K562 (cell line): ENCODE data around the gene CRABP2. TPM values are rescaled to one million over a fixed set of nuclear protein-coding genes. Genes with fewer than 3 reads are reported as not detected.
A peak's percentile ranks its signal among the peaks of the same experiment; 100 is the strongest.

Experiments used
- ATAC-seq: fragments of 200-7000 bp; cut with Tn5 transposase; 3 replicates; pipeline ENCODE4 v1.9.1; 2020; ENCODE audit warnings: moderate library complexity
- BruUV-seq: library from RNA; stranded (reverse); fragments of 400-500 nt; replicated peaks from 2 replicates; lab custom pipeline; 2021; lab: Mats Ljungman, UMichigan
- CTCF ChIA-PET: fragments of 300-600 bp; formaldehyde crosslinking; extraction: SDS; loops from one replicate; lab custom pipeline; 2021; ENCODE audit warnings: low intra/inter-chr PET ratio; lab: Yijun Ruan, JAX
- POLR2A ChIA-PET: fragments of 300-600, 350-650 bp; sonication (Branson Sonifier 250); formaldehyde crosslinking; extraction: SDS; loops from one replicate; lab custom pipeline; 2021; ENCODE audit warnings: antibody characterized with exemption, inconsistent platforms; lab: Yijun Ruan, JAX
- DNase-seq, 4 experiments: peaks; one replicate each; pipeline versions ENCODE4 v3.0.0 to v3.0.0-alpha.2; 2011 to 2018; ENCODE audit warnings: low spot score in 3 of 4, mixed read lengths in 3 of 4; ENCODE audit errors: extremely low read depth in 1 of 4
- FAIRE-seq: peaks from 2 replicates; lab custom pipeline; 2011; peaks lifted over from hg19 to GRCh38; lab: Jason Lieb, UNC
- H2AFZ ChIP-seq: 2 replicates; pipeline ENCODE4 v1.6.0; 2011; ENCODE audit warnings: low read depth, low read length, control low read depth, inconsistent platforms
- H3K27ac ChIP-seq: fragments of 200-600 bp; 3 replicates; pipeline ENCODE4 v1.8.0; 2011; ENCODE audit warnings: low read depth, mild to moderate bottlenecking, control low read depth, inconsistent platforms, low read length, moderate library complexity, mixed read lengths; ENCODE audit errors: extremely low read depth
- H3K27me3 ChIP-seq, 2 experiments: fragments of 300-600 bp in 1 of 2; 2 replicates in 1 of 2; 3 replicates in 1 of 2; pipeline versions ENCODE4 v1.6.0 to v1.8.0; 2011; ENCODE audit warnings: inconsistent platforms in 2 of 2, low read length in 2 of 2, mild to moderate bottlenecking in 1 of 2, mixed read lengths in 1 of 2, moderate library complexity in 1 of 2; ENCODE audit not compliant: control insufficient read depth in 2 of 2, insufficient read depth in 2 of 2
- H3K36me3 ChIP-seq: fragments of 300-600 bp; 3 replicates; pipeline ENCODE4 v1.8.0; 2011; ENCODE audit warnings: mild to moderate bottlenecking, low read length, inconsistent platforms; ENCODE audit not compliant: control insufficient read depth, insufficient read depth
- H3K4me1 ChIP-seq, 2 experiments: fragments of 200-600 bp in 1 of 2; replicated peaks in 1 of 2; 2 replicates in 1 of 2; 3 replicates in 1 of 2; pipeline versions ENCODE4 v1.5.1 to v1.8.0; 2011; ENCODE audit warnings: inconsistent platforms in 2 of 2, low read length in 2 of 2, mild to moderate bottlenecking in 1 of 2, mixed read lengths in 1 of 2, moderate library complexity in 1 of 2; ENCODE audit not compliant: control insufficient read depth in 2 of 2, insufficient read depth in 2 of 2
- H3K4me2 ChIP-seq: 2 replicates; pipeline ENCODE4 v1.6.1; 2011; ENCODE audit warnings: low read length, control low read depth, inconsistent platforms, mixed read lengths; ENCODE audit not compliant: insufficient read depth
- H3K4me3 ChIP-seq: fragments of 200-600 bp; sonication (generic), shearing (Covaris generic); 2 replicates; pipeline ENCODE4 v1.5.1; 2016; ENCODE audit warnings: control low read depth, inconsistent platforms
- H3K79me2 ChIP-seq: fragments of 200-600 bp; 3 replicates; pipeline ENCODE4 v1.8.0; 2011; ENCODE audit warnings: low read length, inconsistent platforms; ENCODE audit not compliant: control insufficient read depth, insufficient read depth
- H3K9ac ChIP-seq, 2 experiments: 2 replicates each; pipeline versions ENCODE4 v1.6.0 to v1.6.1; 2011; ENCODE audit warnings: low read depth in 2 of 2, low read length in 2 of 2, control low read depth in 1 of 2, inconsistent platforms in 1 of 2, mild to moderate bottlenecking in 1 of 2, mixed read lengths in 1 of 2; ENCODE audit not compliant: insufficient read depth in 1 of 2
- H3K9me1 ChIP-seq: one replicate; pipeline ENCODE4 v1.6.0; 2011; ENCODE audit warnings: inconsistent platforms, mild to moderate bottlenecking, low read length, moderate library complexity; ENCODE audit not compliant: control insufficient read depth, insufficient read depth
- H3K9me3 ChIP-seq: replicated peaks from 2 replicates; pipeline ENCODE4 v1.5.1; 2011; ENCODE audit warnings: low read depth, low read length, inconsistent platforms; ENCODE audit not compliant: control insufficient read depth, insufficient read depth
- H4K20me1 ChIP-seq: replicated peaks from 2 replicates; pipeline ENCODE4 v1.6.1; 2011; ENCODE audit warnings: low read length, inconsistent platforms, mixed read lengths; ENCODE audit not compliant: control insufficient read depth, insufficient read depth
- BCOR ChIP-seq: fragments of 450-650 bp; IDR thresholded peaks from 2 replicates; pipeline ENCODE4 v1.6.1; 2016
- CBX3 ChIP-seq, 2 experiments: IDR thresholded peaks; 1 replicate in 1 of 2; 2 replicates in 1 of 2; pipeline ENCODE4 v1.6.1; 2012; ENCODE audit warnings: inconsistent platforms in 2 of 2, low read length in 2 of 2, borderline replicate concordance in 1 of 2, control low read depth in 1 of 2
- CEBPB ChIP-seq: fragments of 450-650 bp; IDR thresholded peaks from 2 replicates; pipeline ENCODE4 v1.6.1; 2016; ENCODE audit warnings: missing genetic modification characterization, missing compliant biosample characterization
- CSDE1 ChIP-seq, 2 experiments: fragments of 450-650 bp; IDR thresholded peaks; 2 replicates each; pipeline ENCODE4 v1.6.1; 2016; ENCODE audit warnings: mild to moderate bottlenecking in 1 of 2
- EP300 ChIP-seq: IDR thresholded peaks from 2 replicates; pipeline ENCODE4 v1.6.1; 2012; ENCODE audit warnings: low read length, improper control_type of control experiment
- FOXA3 ChIP-seq, 2 experiments: fragments of 450-650 bp in 1 of 2; sonication (generic) in 1 of 2; formaldehyde crosslinking; IDR thresholded peaks in 1 of 2; conservative IDR thresholded peaks in 1 of 2; 2 replicates each; pipeline versions ENCODE4 v1.4.0 to v1.8.0; 2020 to 2022; ENCODE audit warnings: mild to moderate bottlenecking in 2 of 2, missing genetic modification reagents in 1 of 2
- FOXJ3 ChIP-seq: sonication (generic); formaldehyde crosslinking; IDR thresholded peaks from 2 replicates; pipeline ENCODE4 v1.4.0; 2020; ENCODE audit warnings: mild to moderate bottlenecking, missing genetic modification reagents
- HDGF ChIP-seq: fragments of 450-650 bp; IDR thresholded peaks from 2 replicates; pipeline ENCODE4 v1.6.1; 2016
- KDM1A ChIP-seq, 2 experiments: fragments of 450-650 bp; IDR thresholded peaks; 2 replicates each; pipeline ENCODE4 v1.6.1; 2016; ENCODE audit warnings: mild to moderate bottlenecking in 2 of 2
- RBM25 ChIP-seq: fragments of 200-400 bp; formaldehyde crosslinking; IDR thresholded peaks from 2 replicates; pipeline ENCODE4 v1.6.1; 2018; ENCODE audit warnings: low read length, low read depth, moderate library complexity; ENCODE audit not compliant: severe bottlenecking
- RFX1 ChIP-seq: fragments of 450-650 bp; IDR thresholded peaks from 2 replicates; pipeline ENCODE4 v1.6.1; 2016; ENCODE audit warnings: mild to moderate bottlenecking, moderate library complexity
- SNRNP70 ChIP-seq: fragments of 200-400 bp; formaldehyde crosslinking; optimal IDR thresholded peaks from 2 replicates; pipeline ENCODE3; 2017; ENCODE audit warnings: low read depth, low read length
- ZNF133 ChIP-seq: fragments of 250-450 bp; sonication (Bioruptor Pico); IDR thresholded peaks from 2 replicates; pipeline ENCODE4 v1.4.0; 2020; ENCODE audit warnings: mild to moderate bottlenecking
- ZNF512 ChIP-seq: IDR thresholded peaks from 2 replicates; pipeline ENCODE4 v1.6.1; 2016; ENCODE audit warnings: missing genetic modification characterization, missing compliant biosample characterization
- ZNF79 ChIP-seq: fragments of 250-450 bp; sonication (Bioruptor Pico); IDR thresholded peaks from 2 replicates; pipeline ENCODE4 v1.4.0; 2020; ENCODE audit warnings: low read depth, mild to moderate bottlenecking, moderate library complexity
- WGBS: fragments of 100-300 bp; shearing (Covaris generic); methylation state at CpG from one replicate; pipeline ENCODE4 v1.1.6; 2016; ENCODE audit warnings: low coverage, mixed read lengths; ENCODE audit not compliant: insufficient coverage; ENCODE audit errors: missing lambda C conversion rate; 5-methylcytosine and 5-hydroxymethylcytosine counted together
- in situ Hi-C: fragments of 300-500 bp; cut with MboI; formaldehyde crosslinking; loops from 4 replicates; pipeline ENCODE4 v1.15.0; 2018; ENCODE audit warnings: inconsistent platforms, mixed read lengths
- intact Hi-C: fragments of 100-400 bp; cut with micrococcal nuclease; formaldehyde crosslinking; loops from 2 replicates; pipeline ENCODE4 v1.14.2; 2022
- polyA plus RNA-seq, 8 experiments: library from polyadenylated mRNA; depleted of rRNA in 4 of 8; stranded (reverse) in 5 of 8; unstranded in 3 of 8; fragments of >200 nt; fragmentation: Nextera tagmentation in 2 of 8; fragmentation: Illumina TruSeq in 1 of 8; extraction: Ambion mirVana in 2 of 8; extraction: Trizol in 1 of 8; gene quantifications; 2 replicates each; pipeline versions ENCODE4 v1.2.1 to v1.2.3, GENCODE V29; 2011 to 2014; ENCODE audit warnings: inconsistent platforms in 1 of 8, missing spikeins in 1 of 8
- total RNA-seq, 7 experiments: library from RNA; depleted of rRNA in 6 of 7; stranded (reverse); fragments of >200 nt in 6 of 7; fragmentation: Illumina TruSeq in 2 of 7; extraction: Trizol in 2 of 7; gene quantifications; 2 replicates each; pipeline versions ENCODE4 v1.2.1 to v1.2.3, GENCODE V29; 2011 to 2021; ENCODE audit warnings: low replicate concordance in 1 of 7
- TF ChIP-seq, protein P1 (sequence below): fragments of 450-650 bp; IDR thresholded peaks from 2 replicates; pipeline ENCODE4 v1.6.1; 2017; ENCODE audit warnings: antibody characterized with exemption, mild to moderate bottlenecking
- TF ChIP-seq, protein P2 (sequence below): fragments of 250-450 bp; sonication (Bioruptor Pico); IDR thresholded peaks from 2 replicates; pipeline ENCODE4 v1.8.0; 2021; ENCODE audit warnings: moderate library complexity, mild to moderate bottlenecking, inconsistent platforms

The CRABP2 gene
- total and polyA plus RNA-seq, 9 of the 15 experiments (the other 6 are each of a cell fraction or from before 2014, with no cell fraction given) = 0.30 to 2.5 (median 0.82) TPM

DNA sequence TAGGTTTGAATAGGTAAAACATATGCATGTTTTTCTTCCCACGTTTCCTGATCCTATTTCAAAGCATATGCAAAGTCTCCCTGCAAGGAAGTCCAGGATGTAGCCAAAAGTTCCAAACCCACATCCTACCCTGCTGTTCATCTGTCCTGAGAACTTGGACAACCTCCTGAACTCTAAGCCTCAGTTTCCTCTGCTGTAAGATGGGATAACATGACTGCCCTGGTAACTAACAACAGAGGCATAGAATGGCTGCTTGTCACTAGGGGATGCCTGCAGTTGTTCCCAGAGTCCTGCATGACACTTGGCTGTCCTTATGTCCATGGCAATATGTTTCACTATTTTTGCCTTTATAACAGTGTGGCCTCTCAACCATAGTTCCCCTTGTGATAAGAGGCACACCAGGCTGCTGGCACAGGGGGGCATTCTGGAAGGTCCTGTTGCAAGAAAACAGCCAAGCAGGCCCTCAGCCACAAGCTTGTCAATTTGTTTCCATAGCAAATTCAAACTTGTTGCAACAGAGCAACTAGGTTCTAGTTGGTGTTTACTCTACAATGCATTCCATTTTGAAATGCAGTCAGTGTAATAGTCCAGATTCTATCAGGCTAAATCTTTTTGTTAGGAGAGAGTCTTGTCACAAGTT lies 47.6 kb upstream of the CRABP2 start:
- peaks cover 32% of the 10 kb centered on the region in 2 experiments; a peak in 4 of 5 replicates for H3K4me1 ChIP-seq
- POLR2A ChIA-PET = interaction anchor here (2.3 to 3.0 kb wide), 3 partner anchors 11 to 18 kb away, joined by 14 to 30 read pairs (median 22); partner anchors contain the start of genes MRPL24 and PRCC
- no peak for TF ChIP-seq ZNF79 (CRISPR knock-in tag)
- peak; percentile 42 to 67; a peak in 3 of 4 replicates for TF ChIP-seq KDM1A (IDR thresholded peaks at IDR 0.05)
- peak; percentile 70 for TF ChIP-seq RBM25
- no peak for TF ChIP-seq ZNF512 (tag)
- peak; percentile 57 for TF ChIP-seq CEBPB (tag)
- TF ChIP-seq EP300 = no peak
- 0 out of 2 replicates have a peak, but pooled peaks have one; percentile 73 for TF ChIP-seq HDGF
- TF ChIP-seq, protein P1, sequence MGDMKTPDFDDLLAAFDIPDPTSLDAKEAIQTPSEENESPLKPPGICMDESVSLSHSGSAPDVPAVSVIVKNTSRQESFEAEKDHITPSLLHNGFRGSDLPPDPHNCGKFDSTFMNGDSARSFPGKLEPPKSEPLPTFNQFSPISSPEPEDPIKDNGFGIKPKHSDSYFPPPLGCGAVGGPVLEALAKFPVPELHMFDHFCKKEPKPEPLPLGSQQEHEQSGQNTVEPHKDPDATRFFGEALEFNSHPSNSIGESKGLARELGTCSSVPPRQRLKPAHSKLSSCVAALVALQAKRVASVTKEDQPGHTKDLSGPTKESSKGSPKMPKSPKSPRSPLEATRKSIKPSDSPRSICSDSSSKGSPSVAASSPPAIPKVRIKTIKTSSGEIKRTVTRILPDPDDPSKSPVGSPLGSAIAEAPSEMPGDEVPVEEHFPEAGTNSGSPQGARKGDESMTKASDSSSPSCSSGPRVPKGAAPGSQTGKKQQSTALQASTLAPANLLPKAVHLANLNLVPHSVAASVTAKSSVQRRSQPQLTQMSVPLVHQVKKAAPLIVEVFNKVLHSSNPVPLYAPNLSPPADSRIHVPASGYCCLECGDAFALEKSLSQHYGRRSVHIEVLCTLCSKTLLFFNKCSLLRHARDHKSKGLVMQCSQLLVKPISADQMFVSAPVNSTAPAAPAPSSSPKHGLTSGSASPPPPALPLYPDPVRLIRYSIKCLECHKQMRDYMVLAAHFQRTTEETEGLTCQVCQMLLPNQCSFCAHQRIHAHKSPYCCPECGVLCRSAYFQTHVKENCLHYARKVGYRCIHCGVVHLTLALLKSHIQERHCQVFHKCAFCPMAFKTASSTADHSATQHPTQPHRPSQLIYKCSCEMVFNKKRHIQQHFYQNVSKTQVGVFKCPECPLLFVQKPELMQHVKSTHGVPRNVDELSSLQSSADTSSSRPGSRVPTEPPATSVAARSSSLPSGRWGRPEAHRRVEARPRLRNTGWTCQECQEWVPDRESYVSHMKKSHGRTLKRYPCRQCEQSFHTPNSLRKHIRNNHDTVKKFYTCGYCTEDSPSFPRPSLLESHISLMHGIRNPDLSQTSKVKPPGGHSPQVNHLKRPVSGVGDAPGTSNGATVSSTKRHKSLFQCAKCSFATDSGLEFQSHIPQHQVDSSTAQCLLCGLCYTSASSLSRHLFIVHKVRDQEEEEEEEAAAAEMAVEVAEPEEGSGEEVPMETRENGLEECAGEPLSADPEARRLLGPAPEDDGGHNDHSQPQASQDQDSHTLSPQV = peak; percentile 33; the same call in 1 of the 2 replicates
- 0 out of 4 replicates have a peak, but pooled peaks of 1 of the 2 experiments have one; percentile 26 for TF ChIP-seq FOXA3 (CRISPR knock-in tag; conservative IDR thresholded peaks at IDR 0.05 in 1 of 2, IDR thresholded peaks at IDR 0.05 in 1 of 2)
- TF ChIP-seq SNRNP70 = no peak
- peak; percentile 67; the same call in 1 of the 2 replicates for TF ChIP-seq FOXJ3
- TF ChIP-seq, protein P2, sequence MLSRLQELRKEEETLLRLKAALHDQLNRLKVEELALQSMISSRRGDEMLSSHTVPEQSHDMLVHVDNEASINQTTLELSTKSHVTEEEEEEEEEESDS = no peak
- peak; percentile 78 for TF ChIP-seq BCOR
- TF ChIP-seq CBX3 (IDR thresholded peaks at IDR 0.05; ENCODE audit: borderline replicate concordance in 1 of 2, low read length in 2 of 2) = 0 out of 3 replicates have a peak, but pooled peaks of 1 of the 2 experiments have one; percentile 16
- TF ChIP-seq RFX1 = peak; percentile 56
- no peak for TF ChIP-seq ZNF133 (CRISPR knock-in tag)
- 0 out of 4 replicates have a peak, but pooled peaks of 1 of the 2 experiments have one; percentile 21 for TF ChIP-seq CSDE1 (IDR thresholded peaks at IDR 0.05)

More for the DNA sequence above, 47.6 kb upstream of the CRABP2 start:
- intact Hi-C loops (no loop called here), in situ Hi-C loops (no loop called here)
- BruUV-seq = TSS peak; percentile 53
- peaks cover 20% of the 10 kb centered on the region; the same call in 2 of the 3 replicates for H3K36me3 ChIP-seq
- WGBS = 7% methylated on average over 1 of the region's 1 CpG
- CTCF ChIA-PET = no interaction called here
- no peak overlapping the region for H2AFZ ChIP-seq
- H3K9ac ChIP-seq = peak overlapping the region; percentile 40 to 94; a peak in 3 of 4 replicates
- peaks cover 68% of the 10 kb centered on the region for H3K79me2 ChIP-seq
- peak overlapping the region; percentile 97 for H3K4me2 ChIP-seq
- DNase-seq (no peak), FAIRE-seq (no peak), ATAC-seq (no peak)
- H3K9me3 ChIP-seq = no peaks in the 10 kb centered on the region
- H3K4me3 ChIP-seq = peak overlapping the region; percentile 95
- peaks cover 5% of the 10 kb centered on the region; the same call in 1 of the 2 replicates for H4K20me1 ChIP-seq
- peak overlapping the region; percentile 89; the same call in 1 of the 3 replicates for H3K27ac ChIP-seq
- H3K27me3 ChIP-seq = no peaks in the 10 kb centered on the region
- no peaks in the 10 kb centered on the region for H3K9me1 ChIP-seq
